DMS 273 treated with DMSO at 0.1 percent for 48 hours (cell line): ENCODE measurements around the gene ST6GAL1.
"Not testable (repeated sequence)": the region's sequence is repeated elsewhere in the genome, so short reads cannot be mapped to it uniquely, and the experiment has no call there.

Source experiments
- DNase-seq: peaks from one replicate; lab custom pipeline; 2025; lab: John Stamatoyannopoulos, UW

ST6GAL1 gene

DNA sequence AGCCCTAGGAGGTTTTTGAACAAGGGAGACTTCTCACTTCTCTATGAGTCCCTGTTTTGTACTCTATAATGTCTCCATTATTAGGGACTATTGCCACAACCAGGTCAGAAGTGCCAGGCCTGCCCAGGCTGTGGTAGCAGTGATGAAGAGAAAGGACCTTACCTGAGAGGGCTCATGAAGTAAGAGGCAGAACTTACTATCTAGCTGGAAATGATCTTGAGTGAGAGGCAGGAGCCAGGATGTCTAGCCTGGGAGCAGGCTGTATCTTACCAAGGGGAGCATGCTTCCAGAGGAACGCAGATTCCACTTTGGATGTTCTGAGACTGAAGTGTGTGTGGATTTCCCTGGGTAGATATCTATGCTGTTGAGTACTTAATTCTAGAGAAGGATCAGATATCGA lies 115.7 kb downstream of the ST6GAL1 start:
- DNase-seq: no peak

- no peak for DNase-seq
Measured at GRCh38 chr3:187049462-187050101, 119.3 kb downstream of the ST6GAL1 start.

DNA sequence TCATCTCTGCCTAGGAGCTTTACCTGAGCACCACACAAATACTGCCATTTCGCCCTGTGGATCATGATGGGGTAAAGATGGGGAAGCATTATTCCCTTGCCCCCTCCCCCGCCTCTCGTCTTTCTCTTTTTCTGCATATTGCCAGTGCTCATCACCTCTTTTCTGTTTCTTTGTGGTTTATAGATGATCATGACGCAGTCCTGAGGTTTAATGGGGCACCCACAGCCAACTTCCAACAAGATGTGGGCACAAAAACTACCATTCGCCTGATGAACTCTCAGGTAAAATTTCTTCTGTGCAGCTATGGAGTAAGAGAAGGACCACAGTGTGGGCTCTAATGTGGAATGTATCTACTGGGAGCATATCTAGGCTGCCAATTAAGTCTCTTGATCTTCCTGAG lies 120.7 kb downstream of the ST6GAL1 start:
- DNase-seq: no peak

DNA sequence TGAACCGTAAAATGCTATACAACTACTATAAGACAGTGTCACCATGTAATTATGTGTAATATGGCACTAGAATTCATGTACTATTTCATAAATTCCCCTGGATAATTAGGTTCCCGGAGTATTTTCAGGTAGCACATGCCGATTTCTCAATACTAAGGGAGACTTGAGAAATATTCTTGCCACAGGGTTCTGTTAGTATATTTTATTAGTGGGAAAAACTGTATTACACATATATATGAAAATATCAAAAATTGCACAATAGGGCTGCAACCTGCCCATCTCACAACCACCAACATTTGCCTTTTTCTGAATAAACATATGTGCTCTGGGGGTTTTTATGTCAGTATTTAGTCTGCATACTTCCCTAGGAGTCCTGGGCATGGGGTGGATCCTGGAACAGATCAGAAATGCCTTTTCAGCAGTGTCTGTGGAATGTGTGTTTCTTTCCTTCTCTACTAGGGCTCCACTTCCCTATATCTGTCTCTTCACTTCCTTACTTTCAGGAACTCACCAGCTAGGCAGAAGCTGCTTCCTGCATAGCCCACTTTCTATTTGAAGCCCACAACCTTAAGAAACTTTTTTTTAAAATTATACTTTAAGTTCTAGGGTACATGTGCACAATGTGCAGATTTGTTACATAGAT lies 121.5 kb downstream of the ST6GAL1 start:
- no peak for DNase-seq

DNA sequence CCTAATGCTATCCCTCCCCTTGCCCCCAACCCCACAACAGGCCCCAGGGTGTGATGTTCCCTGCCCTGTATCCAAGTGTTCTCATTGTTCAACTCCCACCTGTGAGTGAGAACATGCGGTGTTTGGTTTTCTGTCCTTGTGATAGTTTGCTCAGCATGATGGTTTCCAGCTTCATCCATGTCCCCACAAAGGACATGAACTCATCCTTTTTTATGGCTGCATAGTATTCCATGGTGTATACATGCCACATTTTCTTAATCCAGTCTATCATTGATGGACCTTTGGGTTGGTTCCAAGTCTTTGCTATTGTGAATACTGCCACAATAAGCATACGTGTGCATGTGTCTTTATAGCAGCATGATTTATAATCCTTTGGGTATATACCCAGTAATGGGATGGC lies 122.1 kb downstream of the ST6GAL1 start:
- not testable (repeated sequence) for DNase-seq

DNA sequence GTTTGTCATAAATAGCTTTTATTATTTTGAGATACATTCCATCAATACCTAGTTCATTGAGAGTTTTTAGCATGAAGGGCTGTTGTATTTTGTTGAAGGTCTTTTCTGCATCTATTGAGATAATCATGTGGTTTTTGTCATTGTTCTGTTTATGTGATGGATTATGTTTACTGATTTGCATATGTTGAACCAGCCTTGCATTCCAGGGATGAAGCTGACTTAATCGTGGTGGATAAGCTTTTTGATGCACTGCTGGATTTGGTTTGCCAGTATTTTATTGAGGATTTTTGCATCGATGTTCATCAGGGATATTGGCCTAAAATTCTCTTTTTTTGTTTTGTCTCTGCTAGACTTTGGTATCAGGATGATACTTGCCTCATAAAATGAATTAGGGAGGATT lies 124.1 kb downstream of the ST6GAL1 start:
- not testable (repeated sequence) for DNase-seq

DNA sequence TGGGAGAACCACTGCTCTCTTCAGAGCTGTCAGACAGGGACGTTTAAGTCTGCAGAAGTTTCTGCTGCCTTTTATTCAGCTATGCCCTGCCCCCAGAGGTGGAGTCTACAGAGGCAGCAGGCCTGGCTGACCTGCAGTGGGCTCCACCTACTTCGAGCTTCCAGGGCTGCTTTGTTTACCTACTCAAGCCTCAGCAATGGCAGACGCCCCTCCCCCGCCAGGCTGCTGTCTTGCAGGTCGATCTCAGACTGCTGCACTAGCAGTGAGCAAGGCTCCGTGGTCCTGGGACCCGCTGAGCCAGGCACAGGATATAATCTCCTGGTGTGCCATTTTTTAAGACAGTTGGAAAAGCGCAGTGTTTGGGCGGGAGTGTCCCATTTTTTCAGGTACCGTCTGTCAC lies 127.5 kb downstream of the ST6GAL1 start:
- not testable (repeated sequence) for DNase-seq

- DNase-seq: no peak
Measured at GRCh38 chr3:187061748-187062147, 131.4 kb downstream of the ST6GAL1 start.

GRCh38 chr3:187062526-187063177 lies 132.3 kb downstream of the ST6GAL1 start:
- DNase-seq: no peak

GRCh38 chr3:187063286-187064121 lies 133.2 kb downstream of the ST6GAL1 start:
- DNase-seq: no peak

DNA sequence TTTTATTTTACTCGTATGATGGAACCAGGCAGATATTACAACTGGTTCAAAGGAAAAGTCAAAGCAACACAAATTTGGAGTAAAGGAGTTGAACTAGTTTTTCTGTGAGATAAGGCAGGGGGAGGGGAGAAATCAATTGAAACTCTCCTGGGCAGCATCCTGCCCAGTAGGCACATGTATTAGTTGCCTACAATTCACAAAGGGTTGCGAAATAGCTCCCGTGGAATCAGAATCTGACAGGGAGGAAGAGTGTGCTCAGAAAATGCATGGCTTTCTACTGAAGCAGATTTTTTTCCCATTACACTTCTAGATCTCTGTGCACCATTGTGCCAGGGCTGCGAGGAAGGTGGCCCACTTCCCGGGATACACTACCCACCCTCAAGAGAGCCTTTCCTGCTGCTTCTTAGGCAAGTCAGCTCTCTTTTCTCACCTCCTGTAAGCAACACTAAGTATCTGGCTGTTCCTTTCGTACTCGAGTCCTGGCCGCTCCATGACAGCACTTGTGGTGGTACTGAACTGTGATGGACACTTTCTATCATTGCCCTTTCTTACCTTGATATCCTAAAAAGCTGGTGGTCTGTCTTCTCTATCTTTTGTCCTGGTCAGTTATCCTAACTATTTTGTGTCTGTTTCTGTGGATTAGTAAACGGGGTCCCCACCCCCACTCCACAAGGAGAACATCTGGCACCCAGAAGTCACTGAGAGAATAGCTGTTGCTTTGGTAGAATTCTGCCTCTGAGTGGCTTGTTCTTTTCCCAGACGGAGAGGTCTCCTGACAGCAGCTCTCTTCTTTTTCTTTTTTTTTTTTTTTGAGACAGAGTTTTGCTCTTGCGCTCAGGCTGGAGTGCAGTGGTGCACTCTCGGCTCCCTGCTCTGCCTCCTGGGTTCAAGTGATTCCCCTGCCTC lies 134.1 kb downstream of the ST6GAL1 start:
- no peak for DNase-seq

DNA sequence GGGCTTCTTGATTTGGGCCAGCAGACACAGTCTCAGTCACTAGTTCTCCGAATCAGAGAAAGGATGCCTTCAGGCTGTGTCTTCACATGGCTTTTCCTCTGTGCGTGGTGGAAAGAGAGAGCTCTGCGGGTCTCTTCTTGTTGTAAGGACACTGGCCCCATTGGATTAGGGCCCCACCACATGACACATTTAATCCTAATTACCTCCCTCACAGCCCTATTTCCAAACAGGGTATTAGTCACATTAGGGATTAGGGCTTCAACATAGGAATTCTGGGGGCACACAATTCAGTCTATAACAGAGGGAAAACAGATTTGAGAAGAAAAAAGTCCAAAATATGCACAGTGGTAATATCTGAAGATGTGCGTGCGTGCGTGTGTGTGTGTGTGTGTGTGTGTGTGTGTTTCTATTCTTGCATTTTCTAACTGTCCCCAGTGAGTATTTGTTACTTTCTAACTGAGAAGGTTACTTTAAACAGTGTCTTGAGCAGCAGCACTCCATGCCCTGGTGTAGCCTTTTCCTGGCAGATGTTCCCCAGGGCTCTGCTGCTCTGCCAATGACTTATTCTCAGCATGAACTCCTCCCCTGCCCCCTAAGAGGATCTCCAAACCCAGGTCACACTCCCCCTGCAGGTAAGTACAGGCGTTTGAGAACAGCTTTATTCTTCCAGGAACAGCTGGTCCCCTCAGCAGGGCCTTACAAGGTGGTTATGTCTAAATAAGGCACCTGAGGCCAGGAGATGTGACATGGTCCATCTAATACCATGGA lies 136.1 kb downstream of the ST6GAL1 start:
- peak; percentile 92 for DNase-seq

GRCh38 chr3:187068787-187069186 lies 138.5 kb downstream of the ST6GAL1 start:
- no peak for DNase-seq

DNA sequence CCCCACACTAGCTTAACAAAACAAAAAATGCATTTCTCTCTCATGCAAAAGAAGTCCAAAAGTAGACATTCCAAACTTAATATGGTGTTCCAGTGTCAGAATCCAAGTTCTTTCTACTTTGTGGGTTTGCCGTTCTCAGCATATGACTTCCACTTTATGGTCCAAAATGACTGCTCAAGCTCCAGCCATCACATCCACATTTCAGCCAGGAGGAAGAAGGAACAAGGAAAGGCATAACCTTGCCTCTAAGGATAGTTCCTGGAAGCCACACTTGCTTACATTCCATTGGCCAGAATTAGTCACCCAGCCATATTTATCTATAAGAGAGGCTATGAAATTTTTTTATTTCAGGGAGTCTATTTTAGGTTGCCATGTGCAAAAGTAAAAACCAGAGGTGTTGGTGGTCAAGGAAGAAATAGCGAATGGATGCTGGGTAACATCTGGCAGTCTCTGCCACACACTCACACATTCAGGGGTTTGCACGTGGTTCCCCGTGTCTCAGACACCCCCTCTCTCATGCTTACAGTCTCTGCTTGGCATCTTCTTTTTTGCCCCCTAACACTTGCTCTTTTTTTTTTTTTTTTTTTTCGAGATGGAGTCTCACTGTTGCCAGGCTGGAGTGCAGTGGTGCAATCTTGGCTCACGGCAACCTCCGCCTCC lies 139.7 kb downstream of the ST6GAL1 start:
- no peak for DNase-seq

- peak; percentile 60 for DNase-seq
Measured at GRCh38 chr3:187072102-187072501, 141.8 kb downstream of the ST6GAL1 start.

DNA sequence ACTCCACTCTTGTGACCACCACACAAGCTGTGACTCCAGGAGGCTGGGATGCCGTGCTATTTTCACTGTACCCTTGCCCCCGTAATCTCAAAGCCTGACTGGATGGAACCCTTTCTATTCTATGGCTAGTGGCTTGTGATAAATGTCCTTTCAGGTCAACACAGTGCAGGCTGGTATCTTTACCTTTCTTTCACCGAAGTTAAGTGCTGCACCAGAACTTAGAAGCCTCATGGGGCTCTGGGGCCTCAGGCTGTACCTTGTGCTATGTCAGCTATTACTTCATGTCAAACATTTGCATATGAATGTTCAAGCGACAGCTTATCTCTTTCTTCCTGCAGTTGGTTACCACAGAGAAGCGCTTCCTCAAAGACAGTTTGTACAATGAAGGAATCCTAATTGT lies 142.2 kb downstream of the ST6GAL1 start:
- DNase-seq: no peak

DNA sequence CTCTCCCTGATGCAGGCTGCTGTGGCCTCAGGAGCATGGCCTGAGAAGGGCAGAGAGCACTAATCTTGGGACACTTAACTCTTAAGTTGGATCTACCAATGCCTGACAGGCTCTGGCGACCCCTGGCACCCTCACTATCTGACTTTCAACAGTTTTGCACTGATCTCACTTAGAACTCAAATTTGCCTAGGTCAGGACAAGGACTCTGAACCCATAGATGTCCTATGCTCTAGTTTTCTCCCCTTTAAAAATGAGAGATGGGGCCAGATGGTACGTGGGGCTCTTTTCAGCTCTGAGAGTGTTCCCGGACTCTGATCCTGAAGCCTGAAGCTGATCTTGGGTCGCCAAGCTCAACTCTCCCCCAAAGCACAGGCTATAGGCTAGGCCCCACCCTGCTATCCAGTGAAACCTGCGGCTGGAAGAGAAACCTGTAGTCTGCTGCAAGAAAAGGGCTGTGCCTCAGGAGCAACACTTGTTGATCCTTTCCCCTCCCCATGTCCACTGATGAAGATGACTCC lies 143.3 kb downstream of the ST6GAL1 start:
- DNase-seq: no peak

- no peak for DNase-seq
Measured at GRCh38 chr3:187074846-187075245, 144.5 kb downstream of the ST6GAL1 start.

GRCh38 chr3:187076297-187076696 lies 146.0 kb downstream of the ST6GAL1 start:
- no peak for DNase-seq

GRCh38 chr3:187077085-187077484 lies 146.8 kb downstream of the ST6GAL1 start:
- DNase-seq: no peak
